Ishikawa (cell line): Measurements from ENCODE around the gene CLSTN1.

ENCODE experiments used
- CREB1 ChIP-seq: IDR thresholded peaks from 2 replicates; pipeline ENCODE4 v1.6.1; 2012; ENCODE audit warnings: low read depth
- EGR1 ChIP-seq: IDR thresholded peaks from 2 replicates; pipeline ENCODE4 v1.6.1; 2012
- EP300 ChIP-seq: IDR thresholded peaks from 2 replicates; pipeline ENCODE4 v1.6.1; 2012; ENCODE audit warnings: borderline replicate concordance
- NFIC ChIP-seq: IDR thresholded peaks from 2 replicates; pipeline ENCODE4 v1.6.1; 2012
- RAD21 ChIP-seq: IDR thresholded peaks from 2 replicates; pipeline ENCODE4 v1.6.1; 2012; ENCODE audit warnings: low read depth
- USF1 ChIP-seq: IDR thresholded peaks from 2 replicates; pipeline ENCODE4 v1.6.1; 2012
- YY1 ChIP-seq: IDR thresholded peaks from 2 replicates; pipeline ENCODE4 v1.6.1; 2012; ENCODE audit warnings: low read depth
- ZBTB7A ChIP-seq: IDR thresholded peaks from 2 replicates; pipeline ENCODE4 v1.6.1; 2012; ENCODE audit warnings: low read depth

GRCh38 chr1:9767964-9768668 is 55.6 kb downstream of the CLSTN1 start:
- no peak for TF ChIP-seq USF1
- TF ChIP-seq NFIC = no peak
- no peak for TF ChIP-seq CREB1
- TF ChIP-seq RAD21 = no peak
- no peak for TF ChIP-seq EP300
- TF ChIP-seq ZBTB7A = no peak
- TF ChIP-seq EGR1 = no peak
- no peak for TF ChIP-seq YY1
